ENCODE results near the gene ARHGAP27.

- TF ChIP-seq ZNF8 (CRISPR knock-in tag; IDR thresholded peaks at IDR 0.05) = no peak
- TF ChIP-seq TOX (CRISPR knock-in tag; IDR thresholded peaks at IDR 0.05; ENCODE audit: borderline replicate concordance) = no peak
- TF ChIP-seq GLIS3 (CRISPR knock-in tag; IDR thresholded peaks at IDR 0.05) = no peak
- TF ChIP-seq, protein P1, sequence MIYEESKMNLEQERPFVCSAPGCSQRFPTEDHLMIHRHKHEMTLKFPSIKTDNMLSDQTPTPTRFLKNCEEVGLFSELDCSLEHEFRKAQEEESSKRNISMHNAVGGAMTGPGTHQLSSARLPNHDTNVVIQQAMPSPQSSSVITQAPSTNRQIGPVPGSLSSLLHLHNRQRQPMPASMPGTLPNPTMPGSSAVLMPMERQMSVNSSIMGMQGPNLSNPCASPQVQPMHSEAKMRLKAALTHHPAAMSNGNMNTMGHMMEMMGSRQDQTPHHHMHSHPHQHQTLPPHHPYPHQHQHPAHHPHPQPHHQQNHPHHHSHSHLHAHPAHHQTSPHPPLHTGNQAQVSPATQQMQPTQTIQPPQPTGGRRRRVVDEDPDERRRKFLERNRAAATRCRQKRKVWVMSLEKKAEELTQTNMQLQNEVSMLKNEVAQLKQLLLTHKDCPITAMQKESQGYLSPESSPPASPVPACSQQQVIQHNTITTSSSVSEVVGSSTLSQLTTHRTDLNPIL (CRISPR knock-in tag; IDR thresholded peaks at IDR 0.05; ENCODE audit: low read depth) = no peak
- TF ChIP-seq RARB (CRISPR knock-in tag; IDR thresholded peaks at IDR 0.05) = no peak
- TF ChIP-seq OSR1 (CRISPR knock-in tag; IDR thresholded peaks at IDR 0.05) = no peak
- TF ChIP-seq, protein P2, sequence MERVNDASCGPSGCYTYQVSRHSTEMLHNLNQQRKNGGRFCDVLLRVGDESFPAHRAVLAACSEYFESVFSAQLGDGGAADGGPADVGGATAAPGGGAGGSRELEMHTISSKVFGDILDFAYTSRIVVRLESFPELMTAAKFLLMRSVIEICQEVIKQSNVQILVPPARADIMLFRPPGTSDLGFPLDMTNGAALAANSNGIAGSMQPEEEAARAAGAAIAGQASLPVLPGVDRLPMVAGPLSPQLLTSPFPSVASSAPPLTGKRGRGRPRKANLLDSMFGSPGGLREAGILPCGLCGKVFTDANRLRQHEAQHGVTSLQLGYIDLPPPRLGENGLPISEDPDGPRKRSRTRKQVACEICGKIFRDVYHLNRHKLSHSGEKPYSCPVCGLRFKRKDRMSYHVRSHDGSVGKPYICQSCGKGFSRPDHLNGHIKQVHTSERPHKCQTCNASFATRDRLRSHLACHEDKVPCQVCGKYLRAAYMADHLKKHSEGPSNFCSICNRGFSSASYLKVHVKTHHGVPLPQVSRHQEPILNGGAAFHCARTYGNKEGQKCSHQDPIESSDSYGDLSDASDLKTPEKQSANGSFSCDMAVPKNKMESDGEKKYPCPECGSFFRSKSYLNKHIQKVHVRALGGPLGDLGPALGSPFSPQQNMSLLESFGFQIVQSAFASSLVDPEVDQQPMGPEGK (CRISPR knock-in tag; IDR thresholded peaks at IDR 0.05; ENCODE audit: borderline replicate concordance) = no peak
- TF ChIP-seq CSRNP3 (CRISPR knock-in tag; IDR thresholded peaks at IDR 0.05) = no peak
- TF ChIP-seq ARNTL (CRISPR knock-in tag; IDR thresholded peaks at IDR 0.05; ENCODE audit: borderline replicate concordance, low read depth) = no peak
- TF ChIP-seq BACH2 (CRISPR knock-in tag; IDR thresholded peaks at IDR 0.05; ENCODE audit: borderline replicate concordance) = no peak
- TF ChIP-seq ZC3H10 (CRISPR knock-in tag; IDR thresholded peaks at IDR 0.05) = no peak
- TF ChIP-seq ZFP3 (CRISPR knock-in tag; IDR thresholded peaks at IDR 0.05) = no peak
- no peak for TF ChIP-seq PPARA (CRISPR knock-in tag; IDR thresholded peaks at IDR 0.05; ENCODE audit: borderline replicate concordance)
Observed at GRCh38 chr17:45395569-45396415, 36.9 kb downstream of the ARHGAP27 start.
